GM23338 (cell line): ENCODE results near the gene FILIP1L.

Experiments used
- CREB1 ChIP-seq: fragments of 250-450 bp; sonication (Bioruptor Pico); IDR thresholded peaks from 2 replicates; pipeline ENCODE4 v1.5.0; 2020; ENCODE audit warnings: low read depth, mild to moderate bottlenecking, moderate library complexity
- ETS1 ChIP-seq: IDR thresholded peaks from 2 replicates; pipeline ENCODE4 v1.6.1; 2016; ENCODE audit warnings: antibody characterized with exemption
- EZH2 ChIP-seq: fragments of 200-600 bp; sonication (generic); IDR thresholded peaks from one replicate; pipeline ENCODE4 v1.8.0; 2017; ENCODE audit warnings: antibody characterized with exemption, mild to moderate bottlenecking, low read depth; ENCODE audit not compliant: unreplicated experiment
- POLR2AphosphoS5 ChIP-seq: IDR thresholded peaks from 2 replicates; pipeline ENCODE4 v1.6.1; 2016; ENCODE audit warnings: antibody characterized with exemption, low read depth
- REST ChIP-seq: IDR thresholded peaks from one replicate; pipeline ENCODE4 v1.6.1; 2018; ENCODE audit warnings: antibody characterized with exemption; ENCODE audit not compliant: unreplicated experiment
- STAT1 ChIP-seq: IDR thresholded peaks from one replicate; pipeline ENCODE4 v1.6.1; 2016; ENCODE audit warnings: antibody characterized with exemption; ENCODE audit not compliant: unreplicated experiment
- TF ChIP-seq, protein P1 (sequence below), 2 experiments: fragments of 200-600 bp in 1 of 2; sonication (generic) in 1 of 2; conservative IDR thresholded peaks; 2 replicates each; pipeline versions ENCODE4 v1.5.1 to v1.6.1; 2016 to 2017; ENCODE audit warnings: antibody characterized with exemption in 2 of 2, low read depth in 2 of 2, mild to moderate bottlenecking in 2 of 2, moderate library complexity in 1 of 2

DNA sequence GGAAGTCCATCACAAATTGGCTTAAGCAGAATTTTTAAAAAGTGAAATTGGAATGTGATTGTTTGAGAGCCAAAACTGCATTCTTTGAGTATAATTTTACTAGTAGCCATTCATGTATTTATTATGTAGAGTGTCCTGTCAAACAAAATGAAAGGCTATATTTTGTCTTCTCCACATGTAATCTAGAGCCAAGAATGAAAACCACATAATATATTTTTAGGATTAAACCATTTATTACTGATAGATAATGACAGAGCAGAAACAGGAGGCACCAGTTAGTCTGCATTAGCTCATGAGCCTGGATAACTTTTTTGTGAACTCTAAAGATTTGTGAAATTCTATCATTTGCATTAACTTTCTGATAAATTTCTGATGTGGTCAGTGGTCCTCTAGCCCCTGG lies 130.2 kb downstream of the FILIP1L start:
- TF ChIP-seq EZH2 = no peak
- TF ChIP-seq, protein P1, sequence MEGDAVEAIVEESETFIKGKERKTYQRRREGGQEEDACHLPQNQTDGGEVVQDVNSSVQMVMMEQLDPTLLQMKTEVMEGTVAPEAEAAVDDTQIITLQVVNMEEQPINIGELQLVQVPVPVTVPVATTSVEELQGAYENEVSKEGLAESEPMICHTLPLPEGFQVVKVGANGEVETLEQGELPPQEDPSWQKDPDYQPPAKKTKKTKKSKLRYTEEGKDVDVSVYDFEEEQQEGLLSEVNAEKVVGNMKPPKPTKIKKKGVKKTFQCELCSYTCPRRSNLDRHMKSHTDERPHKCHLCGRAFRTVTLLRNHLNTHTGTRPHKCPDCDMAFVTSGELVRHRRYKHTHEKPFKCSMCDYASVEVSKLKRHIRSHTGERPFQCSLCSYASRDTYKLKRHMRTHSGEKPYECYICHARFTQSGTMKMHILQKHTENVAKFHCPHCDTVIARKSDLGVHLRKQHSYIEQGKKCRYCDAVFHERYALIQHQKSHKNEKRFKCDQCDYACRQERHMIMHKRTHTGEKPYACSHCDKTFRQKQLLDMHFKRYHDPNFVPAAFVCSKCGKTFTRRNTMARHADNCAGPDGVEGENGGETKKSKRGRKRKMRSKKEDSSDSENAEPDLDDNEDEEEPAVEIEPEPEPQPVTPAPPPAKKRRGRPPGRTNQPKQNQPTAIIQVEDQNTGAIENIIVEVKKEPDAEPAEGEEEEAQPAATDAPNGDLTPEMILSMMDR (conservative IDR thresholded peaks at IDR 0.05; ENCODE audit: low read depth in 2 of 2) = no peak
- no peak for TF ChIP-seq CREB1 (CRISPR knock-in tag)
- no peak for TF ChIP-seq STAT1
- no peak for TF ChIP-seq POLR2AphosphoS5
- no peak for TF ChIP-seq ETS1
- TF ChIP-seq REST = no peak
